DOHH2 (cell line): ENCODE measurements around the gene GRID2.

Source experiments
- EZH2phosphoT487 ChIP-seq: fragments of 200-600 bp; sonication (generic); IDR thresholded peaks from 2 replicates; pipeline ENCODE4 v1.6.1; 2017; ENCODE audit warnings: borderline replicate concordance, mild to moderate bottlenecking, antibody characterized with exemption, low read length, moderate library complexity, mixed read lengths
- TF ChIP-seq, protein P1 (sequence below): fragments of 200-600 bp; sonication (generic); IDR thresholded peaks from one replicate; pipeline ENCODE4 v1.5.1; 2014; ENCODE audit warnings: antibody characterized with exemption, mild to moderate bottlenecking, low read depth, low read length; ENCODE audit not compliant: poor library complexity, severe bottlenecking

DNA sequence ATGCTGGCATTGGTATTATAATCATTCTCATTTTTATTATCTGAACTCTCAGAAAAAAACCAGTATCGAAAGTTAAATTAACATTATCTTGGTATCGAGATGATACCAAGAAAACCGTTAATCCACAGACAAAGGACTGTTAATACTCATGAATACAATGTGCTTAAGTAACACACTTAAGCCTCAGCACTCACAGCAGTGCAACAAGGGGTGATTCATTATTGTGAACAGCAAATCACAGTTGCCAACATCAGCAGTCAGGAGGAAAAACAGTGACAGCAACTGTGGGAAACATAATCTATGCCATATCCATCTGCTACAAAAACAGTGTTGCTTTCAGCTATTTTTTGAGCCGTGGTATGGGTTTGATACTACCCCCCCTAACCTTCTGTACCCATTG is 1313.8 kb downstream of the GRID2 start:
- TF ChIP-seq, protein P1, sequence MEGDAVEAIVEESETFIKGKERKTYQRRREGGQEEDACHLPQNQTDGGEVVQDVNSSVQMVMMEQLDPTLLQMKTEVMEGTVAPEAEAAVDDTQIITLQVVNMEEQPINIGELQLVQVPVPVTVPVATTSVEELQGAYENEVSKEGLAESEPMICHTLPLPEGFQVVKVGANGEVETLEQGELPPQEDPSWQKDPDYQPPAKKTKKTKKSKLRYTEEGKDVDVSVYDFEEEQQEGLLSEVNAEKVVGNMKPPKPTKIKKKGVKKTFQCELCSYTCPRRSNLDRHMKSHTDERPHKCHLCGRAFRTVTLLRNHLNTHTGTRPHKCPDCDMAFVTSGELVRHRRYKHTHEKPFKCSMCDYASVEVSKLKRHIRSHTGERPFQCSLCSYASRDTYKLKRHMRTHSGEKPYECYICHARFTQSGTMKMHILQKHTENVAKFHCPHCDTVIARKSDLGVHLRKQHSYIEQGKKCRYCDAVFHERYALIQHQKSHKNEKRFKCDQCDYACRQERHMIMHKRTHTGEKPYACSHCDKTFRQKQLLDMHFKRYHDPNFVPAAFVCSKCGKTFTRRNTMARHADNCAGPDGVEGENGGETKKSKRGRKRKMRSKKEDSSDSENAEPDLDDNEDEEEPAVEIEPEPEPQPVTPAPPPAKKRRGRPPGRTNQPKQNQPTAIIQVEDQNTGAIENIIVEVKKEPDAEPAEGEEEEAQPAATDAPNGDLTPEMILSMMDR, result no peak
- TF ChIP-seq EZH2phosphoT487, result no peak
